HG03439 (cell line): ENCODE measurements around the gene CXXC5.

Experiments used
- ATAC-seq: cut with Tn5 transposase; IDR thresholded peaks from one replicate; pipeline ENCODE4 v1.9.1; 2021; ENCODE audit warnings: mild to moderate bottlenecking, moderate library complexity; ENCODE audit not compliant: unreplicated experiment

Gene CXXC5

DNA sequence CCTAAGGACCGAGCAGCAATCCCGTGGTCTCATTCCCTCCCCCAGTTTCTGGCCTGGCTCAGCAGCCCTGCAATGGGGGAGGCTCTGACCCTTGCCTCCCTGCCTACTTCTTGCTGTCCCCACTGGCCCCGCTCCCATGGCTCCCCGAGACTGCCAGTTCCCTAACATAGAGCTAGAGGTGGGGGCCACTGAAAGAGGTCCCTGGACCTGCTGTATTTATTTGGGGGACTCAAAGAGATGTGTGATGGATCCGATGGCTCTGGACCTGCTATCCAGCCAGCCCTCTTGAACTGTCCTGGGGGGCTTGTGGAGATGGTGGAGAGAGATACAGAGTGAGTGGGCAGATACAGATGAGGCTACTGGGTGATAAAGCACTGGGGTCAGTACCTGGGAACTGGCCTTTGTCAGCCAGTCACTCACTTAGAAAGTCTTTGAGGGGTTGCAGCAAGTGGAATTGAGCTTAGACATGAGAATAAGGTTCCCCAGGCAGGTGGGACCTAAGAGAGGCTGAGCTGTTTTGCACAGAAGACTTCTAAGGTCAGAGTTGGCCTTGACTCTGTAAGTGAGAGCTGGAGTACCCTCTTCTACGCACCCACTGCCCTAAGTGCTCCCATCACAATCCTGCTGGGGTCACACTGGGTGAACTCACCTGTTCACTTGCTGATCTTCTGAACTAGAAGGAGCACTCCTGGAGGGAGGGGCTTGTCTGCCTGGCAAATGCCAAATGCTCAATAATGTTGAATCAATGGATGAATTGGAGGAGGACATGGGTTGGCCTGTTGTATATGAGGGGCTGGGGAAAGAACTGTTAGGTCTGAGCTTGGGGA, 42.9 kb downstream of the CXXC5 start:
- ATAC-seq: no peak

DNA sequence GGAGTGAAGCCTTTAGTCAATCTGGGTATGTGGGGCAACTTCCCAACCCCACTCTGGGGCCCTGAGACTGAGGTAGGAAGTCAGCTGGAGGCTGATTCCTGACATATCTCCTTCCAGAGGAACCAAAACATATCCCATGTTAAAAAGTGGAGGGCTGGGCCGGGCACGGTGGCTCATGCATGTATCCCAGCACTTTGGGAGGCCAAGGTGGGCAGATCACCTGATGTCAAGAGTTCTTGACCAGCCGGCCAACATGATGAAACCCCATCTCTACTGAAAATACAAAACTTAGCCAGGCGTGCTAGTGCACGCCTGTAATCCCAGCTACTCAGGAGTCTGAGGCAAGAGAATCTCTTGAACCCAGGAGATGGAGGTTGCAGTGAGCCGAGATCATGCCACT, 44.0 kb downstream of the CXXC5 start:
- no peak for ATAC-seq

DNA sequence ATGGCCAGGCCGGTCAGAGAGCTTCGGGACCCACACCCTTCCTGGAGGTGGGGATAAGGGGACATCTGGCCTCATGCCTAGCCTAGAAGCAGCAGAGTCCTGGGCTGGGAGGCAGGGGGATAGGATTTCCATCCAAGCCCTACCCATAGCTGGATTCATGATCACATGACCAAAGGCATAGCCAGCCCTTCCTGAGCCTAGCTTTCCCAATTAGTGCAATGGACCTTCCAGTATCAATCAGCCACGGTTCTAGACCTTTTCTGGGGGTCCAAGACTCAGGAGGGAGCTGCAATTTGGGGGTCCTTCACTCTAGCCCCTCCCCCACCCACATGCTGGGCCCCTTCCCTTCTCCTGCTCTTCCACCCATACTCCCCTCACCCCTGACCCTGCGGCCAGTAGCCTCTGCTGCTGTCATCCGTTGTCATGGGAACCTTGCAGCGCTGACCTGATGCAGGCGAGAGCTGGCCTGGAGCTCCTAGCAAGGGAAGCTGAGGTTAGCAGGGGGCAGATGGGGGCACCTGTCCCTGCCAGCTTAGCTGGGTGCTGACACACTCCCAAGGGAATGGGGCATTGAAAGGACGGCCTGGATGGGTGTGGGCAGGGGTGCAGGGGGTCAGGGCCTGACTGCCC, 44.6 kb downstream of the CXXC5 start:
- no peak for ATAC-seq

DNA sequence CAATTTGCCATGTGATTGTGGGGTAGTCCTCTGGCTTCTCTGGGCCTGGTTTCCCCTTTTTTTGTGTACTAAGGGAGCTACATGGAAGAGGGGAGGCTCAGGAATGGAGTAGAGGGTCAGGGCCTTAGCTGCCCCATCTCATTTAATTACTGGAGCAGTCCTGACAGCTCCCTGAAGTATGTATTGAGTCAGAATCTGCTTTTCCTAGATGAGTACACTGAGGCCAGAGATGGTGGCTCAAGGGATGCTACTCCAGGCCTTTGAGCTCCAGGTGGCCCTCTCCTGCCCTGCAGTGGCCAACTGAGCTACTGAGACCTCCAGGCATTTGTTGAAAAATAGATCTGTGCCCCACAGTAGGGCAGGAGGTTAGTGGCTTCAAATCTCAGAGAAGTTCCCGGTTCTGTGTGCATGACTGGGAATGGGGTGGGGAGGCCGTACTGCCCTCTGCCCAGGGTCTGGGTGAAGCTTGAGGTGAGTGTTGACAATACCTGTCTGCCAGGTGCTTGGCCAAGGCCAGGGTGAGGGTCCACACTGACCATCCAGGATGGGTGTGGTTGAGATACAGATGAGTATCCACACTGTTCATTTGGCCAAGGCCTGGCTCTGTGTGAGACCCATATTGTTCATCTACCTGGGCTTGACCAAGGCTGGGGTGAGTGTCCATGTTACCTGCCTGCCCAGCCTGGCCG, 45.7 kb downstream of the CXXC5 start:
- ATAC-seq: no peak

DNA sequence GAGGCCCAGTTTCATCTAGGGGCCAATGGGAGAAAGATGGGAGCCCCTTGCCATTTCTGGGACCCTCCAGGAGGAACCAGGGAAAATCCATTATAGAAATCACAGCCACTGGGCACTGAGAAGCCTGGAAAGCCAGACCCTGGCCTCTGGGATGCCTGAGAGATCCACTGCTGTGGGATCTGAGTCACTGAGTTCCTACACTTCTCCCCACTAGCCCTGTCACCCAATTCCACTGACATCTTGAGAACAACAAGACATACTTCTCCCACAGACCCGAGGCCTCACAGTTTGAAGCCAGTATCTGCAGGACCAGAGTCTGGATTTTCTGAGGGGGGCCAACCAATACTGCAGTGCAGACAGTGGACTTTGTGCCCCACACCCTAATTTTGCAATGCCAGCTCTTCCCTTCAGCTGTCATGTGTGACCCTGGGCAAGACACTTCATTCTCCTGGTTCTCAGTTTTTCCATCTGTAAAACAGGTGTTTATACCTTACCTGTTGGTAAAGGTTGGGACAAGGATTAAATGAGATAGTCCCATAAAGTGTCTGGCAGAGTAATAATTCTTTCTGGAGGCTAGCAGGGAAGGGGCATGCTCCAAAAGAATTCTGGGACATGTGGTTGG, 46.5 kb downstream of the CXXC5 start:
- no peak for ATAC-seq

DNA sequence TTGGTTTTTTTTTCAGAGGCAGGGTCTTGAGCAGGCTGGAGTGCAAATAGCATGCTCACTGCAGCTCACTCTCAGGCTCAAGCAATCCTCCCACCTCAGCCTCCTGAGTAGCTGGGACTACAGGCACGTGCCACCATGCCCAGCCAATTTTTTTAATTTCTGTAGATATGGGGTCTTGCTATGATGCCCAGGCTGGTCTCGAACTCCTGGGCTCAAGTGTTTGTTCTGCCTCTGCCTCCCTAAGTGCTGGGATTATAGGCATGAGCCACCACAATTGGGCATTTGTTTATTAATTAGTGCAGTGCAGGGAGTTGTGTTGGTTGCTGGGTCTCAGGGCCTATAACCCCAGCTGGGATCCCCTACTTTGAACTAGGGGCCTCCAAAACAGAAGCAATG, 47.0 kb downstream of the CXXC5 start:
- no peak for ATAC-seq

DNA sequence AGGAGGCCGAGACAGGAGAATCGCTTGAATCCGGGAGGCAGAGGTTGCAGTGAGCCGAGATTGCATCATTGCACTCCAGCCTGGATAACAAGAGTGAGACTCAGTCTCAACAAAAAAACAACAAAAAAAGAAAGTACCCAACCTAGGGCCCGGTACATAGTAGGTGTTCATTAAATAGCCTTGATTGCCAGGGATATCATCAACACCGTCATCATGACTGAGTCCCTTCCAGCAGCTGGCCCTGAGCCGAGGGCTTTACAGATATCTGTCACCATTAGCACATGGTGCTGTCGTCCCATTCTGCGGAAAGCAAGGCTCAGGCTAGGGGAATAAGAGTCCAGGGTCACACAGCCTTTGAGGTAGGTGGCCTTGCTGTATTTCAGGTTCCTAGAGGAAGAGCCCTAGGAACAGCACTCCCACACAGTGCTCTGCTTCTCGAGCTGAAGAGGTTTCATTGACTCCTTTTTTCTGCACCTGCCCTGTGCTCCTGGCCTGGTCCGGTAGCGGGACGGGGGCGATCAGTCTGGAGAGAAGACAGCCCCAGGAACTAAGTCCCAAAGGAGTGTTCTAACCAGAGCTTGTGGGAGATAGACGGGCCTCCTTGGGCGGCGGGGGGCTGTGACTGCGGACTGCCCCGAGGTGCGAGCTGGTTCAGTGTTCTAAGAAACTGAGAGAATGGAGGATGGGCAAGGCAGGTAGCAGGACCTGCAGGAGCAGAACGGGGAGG, 48.2 kb downstream of the CXXC5 start:
- no peak for ATAC-seq

DNA sequence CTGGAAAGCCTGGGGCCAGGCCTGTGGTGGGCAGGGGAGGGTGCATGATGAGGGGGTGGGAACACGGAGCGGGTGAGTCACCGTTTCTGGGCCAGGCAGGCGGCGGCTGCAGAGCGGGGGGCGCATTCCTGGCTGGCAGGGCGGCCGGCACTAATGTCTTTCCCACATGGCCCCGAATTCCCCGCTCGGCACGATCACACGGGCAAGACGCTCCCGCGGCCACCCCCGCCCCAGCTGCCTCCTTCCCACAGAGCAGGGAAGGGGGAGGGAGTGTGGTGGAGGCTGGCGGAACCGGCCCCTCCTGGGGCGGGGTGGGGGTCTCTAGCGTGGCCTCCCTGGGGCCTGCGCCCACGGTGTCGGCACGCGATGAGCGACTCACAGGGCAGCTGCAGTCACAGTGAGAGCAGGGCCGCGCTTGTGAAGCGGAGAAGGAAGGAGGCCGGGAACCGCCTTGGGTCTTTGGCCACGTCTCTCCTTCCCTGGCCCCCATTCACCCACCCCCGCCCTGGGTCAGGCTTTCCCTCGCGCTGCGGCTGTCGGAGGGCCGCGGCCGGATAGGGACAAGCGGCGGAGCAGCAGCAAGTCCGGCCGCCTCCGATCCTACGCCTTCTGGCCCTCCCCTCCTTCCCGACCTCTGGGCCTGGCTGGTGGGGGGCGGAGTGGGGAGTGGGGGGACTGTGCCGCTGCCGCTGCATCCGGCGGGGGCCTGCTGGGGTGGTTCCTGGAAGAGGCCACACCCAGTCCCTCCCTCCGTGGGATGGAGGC, 48.9 kb downstream of the CXXC5 start:
- ATAC-seq: no peak

DNA sequence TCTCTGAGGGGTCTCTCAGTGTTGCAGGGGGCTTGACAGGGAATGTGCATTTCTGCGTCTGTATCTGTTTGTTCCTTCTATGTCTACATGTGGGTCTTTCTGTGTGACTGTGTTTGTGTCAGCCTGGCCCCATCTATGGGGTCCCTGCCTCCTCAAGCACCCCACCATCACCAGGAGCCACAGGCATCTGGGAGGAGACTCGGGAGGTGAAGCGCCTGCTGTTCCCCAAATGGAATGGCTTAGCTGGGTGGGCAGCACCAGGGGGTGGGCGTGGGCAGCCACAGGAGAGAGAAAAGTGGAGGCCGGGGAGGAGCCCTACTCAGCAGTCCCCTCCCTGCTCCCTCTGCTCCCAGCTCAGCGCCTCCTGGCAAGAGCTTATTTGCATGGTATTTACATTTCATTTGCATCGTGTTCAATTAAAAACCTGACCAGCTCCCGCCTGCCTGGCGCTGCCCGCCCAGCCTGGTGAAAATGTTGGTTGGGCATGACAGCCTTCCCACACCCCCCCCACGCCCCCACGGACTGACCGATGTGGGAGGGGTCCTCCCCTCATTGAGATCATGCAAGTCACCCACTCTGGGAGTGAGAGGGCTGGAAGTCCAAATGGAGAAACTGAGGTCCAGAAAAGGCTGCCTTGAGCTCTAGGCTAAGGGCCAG, 50.5 kb downstream of the CXXC5 start:
- no peak for ATAC-seq

DNA sequence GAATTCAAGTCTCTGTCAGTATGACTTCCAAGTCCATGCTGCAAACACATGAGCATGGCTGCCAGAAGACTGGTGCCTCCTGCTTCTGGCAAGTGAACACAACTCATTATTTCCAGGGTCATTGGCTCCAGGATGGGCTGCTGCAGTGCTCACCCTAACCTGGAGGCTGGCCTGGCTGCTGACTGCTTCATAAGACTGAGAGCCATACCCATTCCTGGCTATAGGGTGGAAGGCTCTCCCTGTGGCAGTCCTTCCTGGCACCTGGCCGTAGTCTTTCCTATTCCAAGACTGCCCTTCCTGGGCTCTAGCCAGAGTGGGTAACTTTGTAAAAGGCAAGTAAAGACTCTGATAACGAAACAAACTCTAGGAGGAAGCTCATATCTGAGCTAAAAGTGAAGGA, 51.2 kb downstream of the CXXC5 start:
- no peak for ATAC-seq

DNA sequence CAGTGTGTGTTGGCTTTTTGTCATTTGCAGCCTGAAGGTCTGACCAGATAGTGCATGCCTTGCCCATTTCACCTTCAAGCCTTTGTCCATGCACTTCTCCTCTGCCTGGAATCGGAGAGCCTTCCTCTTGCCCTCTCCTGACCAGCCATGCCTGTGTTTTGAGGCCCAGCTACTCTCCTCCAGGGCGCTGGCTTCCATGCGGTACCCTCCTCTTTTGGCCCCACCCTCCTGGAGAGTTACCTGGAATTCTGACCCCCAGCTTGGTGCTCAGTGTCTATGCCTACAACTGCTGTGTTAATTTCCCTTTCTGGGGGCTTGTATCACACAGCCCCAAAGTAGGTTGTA, 52.5 kb downstream of the CXXC5 start:
- no peak for ATAC-seq

DNA sequence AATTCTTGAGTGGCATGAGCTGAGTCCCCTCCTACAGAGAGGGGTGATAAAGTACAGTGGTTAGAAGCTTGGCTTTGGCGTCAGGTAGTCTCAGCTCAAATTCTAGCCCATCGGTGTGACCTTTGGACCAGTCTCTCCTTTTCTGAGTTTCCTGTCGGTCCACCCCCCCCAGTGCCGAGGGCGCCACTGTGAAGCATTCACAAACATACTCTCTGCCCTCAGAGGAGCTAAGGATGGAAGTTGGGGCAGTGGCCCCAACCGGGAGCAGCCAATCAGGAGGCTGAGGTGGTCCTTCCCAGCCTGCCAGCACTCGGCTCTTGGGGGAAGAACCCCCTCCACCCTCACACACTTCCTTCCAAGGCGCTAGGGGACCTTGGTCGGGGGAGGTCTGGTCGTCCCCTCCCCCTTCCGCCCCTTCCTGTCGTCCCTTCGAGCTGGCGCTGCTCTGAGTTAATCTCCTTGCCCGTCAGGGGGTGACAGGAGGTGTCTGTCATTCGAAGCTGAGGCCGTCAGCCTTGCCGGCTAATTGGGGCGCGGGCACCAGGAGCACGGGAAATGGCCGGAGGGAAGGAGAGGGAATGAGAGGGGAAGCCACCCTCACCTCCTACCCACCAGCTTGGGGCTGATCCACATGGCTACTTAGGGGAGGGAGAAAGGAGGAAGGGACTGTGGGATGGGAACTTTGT, 53.0 kb downstream of the CXXC5 start:
- ATAC-seq: no peak

DNA sequence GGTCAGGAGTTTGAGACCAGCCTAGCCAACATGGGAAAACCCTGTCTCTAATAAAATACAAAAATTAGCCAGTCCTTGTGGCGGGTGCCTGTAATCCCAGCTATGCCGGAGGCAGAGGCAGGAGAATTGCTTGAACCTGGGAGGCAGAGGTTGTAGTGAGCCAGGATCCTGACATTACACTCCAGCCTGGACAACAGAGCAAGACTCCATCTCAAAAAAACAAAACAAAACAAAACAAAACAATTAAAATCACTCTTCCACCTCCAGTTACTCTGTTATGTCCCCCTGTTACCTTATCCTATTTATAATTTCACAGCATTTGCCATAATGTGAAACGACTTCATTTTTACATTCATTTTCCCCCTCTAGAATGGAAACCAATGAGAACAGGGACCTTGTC, 54.4 kb downstream of the CXXC5 start:
- no peak for ATAC-seq

DNA sequence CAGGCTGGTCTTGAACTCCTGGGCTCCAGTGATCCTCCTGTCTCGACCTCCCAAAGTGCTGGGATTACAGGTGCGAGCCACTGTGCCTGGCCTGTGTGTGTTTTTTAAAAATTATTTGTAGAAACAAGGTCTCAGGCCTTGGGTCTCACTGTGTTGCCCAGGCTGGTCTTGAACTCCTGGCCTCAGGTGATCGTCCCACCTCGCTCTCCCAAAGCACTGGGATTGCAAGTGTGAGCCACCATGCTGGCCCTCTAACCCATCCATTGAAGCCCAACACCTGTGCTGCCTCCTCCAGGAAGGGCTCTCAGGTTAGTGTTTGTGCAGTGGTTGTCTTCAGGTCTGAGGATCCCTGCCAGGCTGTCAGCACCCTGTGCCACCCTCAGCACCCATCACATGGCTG, 56.6 kb downstream of the CXXC5 start:
- no peak for ATAC-seq

DNA sequence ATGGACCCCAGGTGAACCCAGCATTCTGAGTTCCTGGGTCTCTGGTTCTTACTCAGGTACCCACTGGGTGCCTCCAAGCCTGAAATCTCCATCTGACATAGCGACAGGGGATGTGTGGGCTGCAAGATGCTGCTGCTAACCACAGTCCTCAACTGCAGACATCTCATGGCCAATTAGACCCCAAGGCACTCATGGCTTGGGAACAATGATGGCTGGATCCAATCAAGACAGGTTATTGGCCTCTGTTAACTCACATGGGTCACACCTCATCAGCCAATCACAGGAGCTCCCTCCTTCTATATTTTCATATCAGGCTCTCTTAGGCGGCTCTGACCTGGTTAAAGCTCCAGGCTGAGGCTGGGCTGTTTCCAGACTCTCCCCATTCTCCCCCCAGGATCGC, 57.0 kb downstream of the CXXC5 start:
- no peak for ATAC-seq

DNA sequence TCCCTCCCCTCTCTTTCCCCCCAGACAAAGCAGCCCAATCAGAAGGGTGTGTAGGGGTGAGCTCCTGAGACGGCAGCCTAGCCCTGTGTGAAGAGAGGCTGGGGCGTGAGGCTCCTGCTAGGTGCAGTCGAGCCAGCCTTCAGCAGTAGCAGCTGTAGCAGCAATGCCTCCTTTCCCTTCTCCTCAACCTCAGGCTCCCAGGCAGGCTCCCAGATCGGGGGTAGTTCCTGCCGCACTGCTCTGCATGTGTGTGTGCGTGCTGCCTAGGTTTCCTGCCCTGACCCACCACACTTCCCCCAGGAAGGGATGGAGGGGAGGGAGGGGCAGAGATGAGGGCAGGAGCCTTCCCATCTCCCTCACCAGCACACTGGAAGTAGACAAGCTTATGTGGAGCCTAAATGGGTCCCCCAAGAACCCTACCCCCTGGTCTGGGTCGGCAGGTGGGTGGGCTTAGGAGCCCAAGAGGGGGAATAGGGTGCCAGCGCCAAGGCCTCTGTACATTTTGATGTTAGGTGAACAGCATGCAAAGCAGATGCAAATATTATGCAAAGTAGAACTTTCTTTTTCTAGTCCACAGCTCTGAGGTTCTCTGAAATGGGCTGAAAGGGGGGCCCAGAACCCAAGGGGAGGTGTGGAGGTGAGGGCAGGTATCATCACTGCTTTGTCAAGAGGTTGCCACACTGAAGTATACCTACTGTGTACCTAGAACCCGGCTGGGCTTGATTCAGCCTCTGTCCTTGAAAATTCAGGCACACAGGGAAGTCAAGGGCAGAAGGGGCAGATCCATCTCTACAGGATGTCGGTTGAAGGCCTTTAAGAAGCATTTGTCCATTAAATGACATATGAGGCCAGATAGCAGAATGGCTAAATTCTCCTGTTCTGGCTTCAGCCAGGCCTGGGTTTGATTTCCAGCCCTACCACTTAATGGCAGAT, 57.8 kb downstream of the CXXC5 start:
- no peak for ATAC-seq

DNA sequence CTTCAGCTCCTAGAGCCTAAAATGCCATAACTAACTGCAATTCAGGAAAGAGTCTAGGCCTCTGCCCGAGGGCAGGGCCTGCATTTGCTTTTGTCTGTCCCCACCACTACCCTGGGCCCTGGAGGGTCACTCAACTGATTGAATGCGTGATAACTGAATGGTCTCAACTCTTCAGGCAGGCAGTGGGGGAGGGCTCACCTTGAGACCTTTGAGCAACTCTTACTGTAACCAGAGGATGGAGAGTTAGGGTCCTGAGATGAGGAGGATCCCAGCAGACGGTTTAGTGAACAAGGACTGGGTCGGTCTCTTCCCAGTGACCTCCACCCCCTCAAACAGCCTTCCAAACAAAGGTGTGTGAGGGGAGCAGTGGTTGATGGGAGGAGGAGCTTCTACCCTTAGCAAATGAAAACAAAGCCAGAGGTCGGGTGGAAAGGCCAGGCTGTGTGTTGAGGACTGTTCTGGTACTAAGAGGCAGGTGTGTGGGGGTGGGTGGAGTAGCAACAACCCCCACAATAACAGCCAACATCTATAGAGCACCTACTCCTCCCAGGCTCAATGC, 59.4 kb downstream of the CXXC5 start:
- no peak for ATAC-seq

DNA sequence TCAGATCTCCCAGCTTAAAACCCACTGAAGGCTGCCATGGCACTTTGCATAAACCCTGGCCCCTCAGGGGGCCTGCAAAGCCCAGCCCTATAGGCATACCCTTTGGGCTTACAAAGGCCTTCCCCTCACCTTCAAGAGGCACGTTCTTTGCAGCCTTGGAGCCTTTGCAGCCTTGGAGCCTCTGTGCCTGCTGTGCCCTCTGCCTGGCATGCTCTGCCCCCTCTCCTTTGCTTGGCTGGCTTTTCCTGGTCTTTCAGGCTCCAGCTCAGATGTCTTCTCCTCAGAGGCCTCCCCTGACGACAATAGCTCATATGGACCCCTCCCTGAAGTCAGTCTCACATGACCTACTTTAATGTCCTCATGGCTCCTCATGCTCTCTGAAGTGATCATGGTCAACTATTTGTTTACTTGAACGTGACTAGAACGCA, 60.3 kb downstream of the CXXC5 start:
- no peak for ATAC-seq
